GM23338 (cell line): ENCODE measurements around the gene CKLF.

Experiments
- CREB1 ChIP-seq: fragments of 250-450 bp; sonication (Bioruptor Pico); IDR thresholded peaks from 2 replicates; pipeline ENCODE4 v1.5.0; 2020; ENCODE audit warnings: low read depth, mild to moderate bottlenecking, moderate library complexity
- CTCF ChIP-seq, 2 experiments: fragments of 200-600 bp in 1 of 2; sonication (generic) in 1 of 2; conservative IDR thresholded peaks; 2 replicates each; pipeline versions ENCODE4 v1.5.1 to v1.6.1; 2016 to 2017; ENCODE audit warnings: antibody characterized with exemption in 2 of 2, low read depth in 2 of 2, mild to moderate bottlenecking in 2 of 2, moderate library complexity in 1 of 2
- EZH2 ChIP-seq: fragments of 200-600 bp; sonication (generic); IDR thresholded peaks from one replicate; pipeline ENCODE4 v1.8.0; 2017; ENCODE audit warnings: antibody characterized with exemption, mild to moderate bottlenecking, low read depth; ENCODE audit not compliant: unreplicated experiment
- EZH2phosphoT487 ChIP-seq: fragments of 200-600 bp; sonication (generic); IDR thresholded peaks from one replicate; pipeline ENCODE4 v1.8.1; 2018; ENCODE audit warnings: antibody characterized with exemption; ENCODE audit not compliant: unreplicated experiment
- JUNB ChIP-seq: IDR thresholded peaks from one replicate; pipeline ENCODE4 v1.6.1; 2016; ENCODE audit warnings: antibody characterized with exemption; ENCODE audit not compliant: unreplicated experiment
- NANOG ChIP-seq: IDR thresholded peaks from 2 replicates; pipeline ENCODE4 v1.6.1; 2016; ENCODE audit warnings: antibody characterized with exemption, borderline replicate concordance
- POLR2AphosphoS5 ChIP-seq: IDR thresholded peaks from 2 replicates; pipeline ENCODE4 v1.6.1; 2016; ENCODE audit warnings: antibody characterized with exemption, low read depth
- REST ChIP-seq: IDR thresholded peaks from one replicate; pipeline ENCODE4 v1.6.1; 2018; ENCODE audit warnings: antibody characterized with exemption; ENCODE audit not compliant: unreplicated experiment
- STAT1 ChIP-seq: IDR thresholded peaks from one replicate; pipeline ENCODE4 v1.6.1; 2016; ENCODE audit warnings: antibody characterized with exemption; ENCODE audit not compliant: unreplicated experiment
- ZNF114 ChIP-seq: fragments of 250-450 bp; sonication (Bioruptor Pico); IDR thresholded peaks from 2 replicates; pipeline ENCODE4 v1.5.0; 2020; ENCODE audit warnings: mild to moderate bottlenecking, moderate library complexity
- ZNF331 ChIP-seq: fragments of 250-450 bp; sonication (Bioruptor Pico); IDR thresholded peaks from 2 replicates; pipeline ENCODE4 v1.5.0; 2020; ENCODE audit warnings: low read depth, mild to moderate bottlenecking, moderate library complexity
- TF ChIP-seq, protein P1 (sequence below): IDR thresholded peaks from 2 replicates; pipeline ENCODE4 v1.6.1; 2016; ENCODE audit warnings: antibody characterized with exemption

- TF ChIP-seq CTCF (conservative IDR thresholded peaks at IDR 0.05; ENCODE audit: low read depth in 2 of 2) (no peak), EZH2 (no peak), ZNF114 (CRISPR knock-in tag) (no peak), EZH2phosphoT487 (no peak), POLR2AphosphoS5 (no peak), JUNB (no peak), REST (no peak), CREB1 (CRISPR knock-in tag) (no peak), STAT1 (no peak), NANOG (no peak), ZNF331 (CRISPR knock-in tag) (no peak)
- TF ChIP-seq, protein P1, sequence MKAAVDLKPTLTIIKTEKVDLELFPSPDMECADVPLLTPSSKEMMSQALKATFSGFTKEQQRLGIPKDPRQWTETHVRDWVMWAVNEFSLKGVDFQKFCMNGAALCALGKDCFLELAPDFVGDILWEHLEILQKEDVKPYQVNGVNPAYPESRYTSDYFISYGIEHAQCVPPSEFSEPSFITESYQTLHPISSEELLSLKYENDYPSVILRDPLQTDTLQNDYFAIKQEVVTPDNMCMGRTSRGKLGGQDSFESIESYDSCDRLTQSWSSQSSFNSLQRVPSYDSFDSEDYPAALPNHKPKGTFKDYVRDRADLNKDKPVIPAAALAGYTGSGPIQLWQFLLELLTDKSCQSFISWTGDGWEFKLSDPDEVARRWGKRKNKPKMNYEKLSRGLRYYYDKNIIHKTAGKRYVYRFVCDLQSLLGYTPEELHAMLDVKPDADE: no peak
Measured at GRCh38 chr16:66521951-66522771, 30.2 kb upstream of the CKLF start.
